HG03159 (cell line): ENCODE measurements around the gene KLHDC10.
A peak's percentile ranks its signal among the peaks of the same experiment; 100 is the strongest.
"Not testable (repeated sequence)": the region's sequence is repeated elsewhere in the genome, so short reads cannot be mapped to it uniquely, and the experiment has no call there.

Experiments
- ATAC-seq: cut with Tn5 transposase; IDR thresholded peaks from one replicate; pipeline ENCODE4 v1.9.1; 2021; ENCODE audit warnings: mild to moderate bottlenecking, moderate library complexity; ENCODE audit not compliant: unreplicated experiment

The KLHDC10 gene

GRCh38 chr7:130140551-130141160, 70.3 kb downstream of the KLHDC10 start:
- ATAC-seq = no peak

GRCh38 chr7:130141161-130141883, 71.0 kb downstream of the KLHDC10 start:
- peak; percentile 65 for ATAC-seq

DNA sequence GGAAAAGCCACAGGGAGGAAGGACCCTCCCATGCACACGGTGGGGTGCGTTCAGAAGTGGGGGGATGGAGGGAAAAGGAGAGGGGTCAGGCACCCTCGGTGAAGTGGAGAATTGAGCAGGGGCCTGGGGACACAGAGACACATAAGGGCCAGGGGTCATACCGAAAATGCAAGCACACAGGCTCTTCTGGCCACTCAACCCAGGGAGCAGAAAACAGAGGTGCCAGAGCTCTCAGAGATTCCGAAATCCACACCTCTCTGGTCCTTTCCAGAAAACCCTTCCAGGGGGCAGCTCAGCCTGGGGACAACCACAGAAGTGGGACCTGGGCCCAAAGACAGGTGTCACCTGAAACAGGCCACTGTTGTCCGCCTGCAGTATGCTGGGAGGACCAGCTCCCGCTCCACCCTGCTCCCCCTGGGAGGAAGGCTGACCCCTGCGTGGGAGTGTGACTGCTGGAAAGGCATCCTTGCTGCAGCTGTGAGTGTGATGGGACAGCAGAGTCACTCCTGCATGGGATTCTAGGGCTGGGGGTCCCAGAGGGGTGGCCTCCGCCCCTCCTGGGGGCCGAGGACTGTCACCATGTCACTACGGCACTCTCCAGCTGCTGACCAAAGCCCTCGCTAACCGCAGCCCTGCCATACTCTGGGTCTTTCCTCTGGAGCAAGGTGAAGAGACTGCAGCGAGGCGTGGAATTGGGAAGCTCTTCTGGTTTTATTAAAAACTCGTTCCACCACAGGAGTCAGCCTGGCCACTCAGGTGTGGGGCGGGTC, 71.7 kb downstream of the KLHDC10 start:
- ATAC-seq = no peak

DNA sequence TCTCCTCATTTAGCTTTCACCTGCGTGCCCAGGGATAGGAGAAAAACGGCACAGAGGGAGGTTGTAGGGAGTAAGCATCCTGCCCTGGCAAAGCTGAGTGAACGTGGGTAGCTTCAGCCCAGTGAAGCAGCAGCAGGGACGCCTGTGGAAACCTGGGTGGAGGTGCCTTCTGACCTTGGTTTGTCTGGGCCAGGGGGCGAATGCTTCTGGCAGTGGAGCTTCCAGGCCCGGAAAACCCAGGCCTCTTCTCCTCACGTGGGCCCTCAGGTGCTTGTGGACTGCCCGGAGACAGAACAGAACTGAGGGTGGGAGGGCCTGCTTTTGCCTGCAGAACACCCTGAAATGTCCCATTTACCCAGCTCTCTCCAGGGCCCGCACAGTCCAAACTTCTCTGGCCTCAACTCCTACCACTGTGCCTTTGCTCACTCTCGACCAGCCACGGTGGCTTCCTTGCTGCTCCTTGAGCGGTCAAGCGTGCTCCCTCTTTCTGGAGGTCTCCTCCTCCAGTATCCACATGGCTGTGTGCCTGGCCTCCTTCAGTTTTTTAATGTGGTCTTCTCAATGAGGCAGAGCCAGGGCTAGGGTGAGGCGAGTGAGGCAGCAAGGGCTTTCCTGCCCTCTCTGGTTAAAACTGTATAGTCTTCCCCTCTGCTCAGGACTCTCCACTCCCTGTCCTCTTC, 72.5 kb downstream of the KLHDC10 start:
- ATAC-seq = no peak

DNA sequence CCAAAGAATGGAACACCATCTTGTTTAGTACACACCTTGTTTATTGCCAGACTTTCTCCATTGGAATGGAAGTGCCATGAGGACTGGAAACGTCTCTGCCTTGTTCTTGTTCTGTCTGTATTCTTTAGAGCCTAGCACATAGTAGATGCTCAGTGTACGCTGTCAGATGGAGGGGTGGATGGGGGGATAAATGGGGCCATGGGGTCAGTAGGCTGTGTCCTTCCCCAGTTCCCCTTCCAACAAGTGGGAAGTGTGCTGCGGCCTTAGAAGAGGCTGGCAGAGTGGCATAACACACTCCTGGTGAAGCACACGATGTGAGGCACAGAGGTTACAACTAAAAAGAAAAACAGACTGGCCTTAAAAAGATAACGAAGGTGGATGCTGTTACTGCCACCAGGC, 73.0 kb downstream of the KLHDC10 start:
- ATAC-seq = no peak

- no peak for ATAC-seq
Observed at GRCh38 chr7:130143986-130144311, 73.6 kb downstream of the KLHDC10 start.

DNA sequence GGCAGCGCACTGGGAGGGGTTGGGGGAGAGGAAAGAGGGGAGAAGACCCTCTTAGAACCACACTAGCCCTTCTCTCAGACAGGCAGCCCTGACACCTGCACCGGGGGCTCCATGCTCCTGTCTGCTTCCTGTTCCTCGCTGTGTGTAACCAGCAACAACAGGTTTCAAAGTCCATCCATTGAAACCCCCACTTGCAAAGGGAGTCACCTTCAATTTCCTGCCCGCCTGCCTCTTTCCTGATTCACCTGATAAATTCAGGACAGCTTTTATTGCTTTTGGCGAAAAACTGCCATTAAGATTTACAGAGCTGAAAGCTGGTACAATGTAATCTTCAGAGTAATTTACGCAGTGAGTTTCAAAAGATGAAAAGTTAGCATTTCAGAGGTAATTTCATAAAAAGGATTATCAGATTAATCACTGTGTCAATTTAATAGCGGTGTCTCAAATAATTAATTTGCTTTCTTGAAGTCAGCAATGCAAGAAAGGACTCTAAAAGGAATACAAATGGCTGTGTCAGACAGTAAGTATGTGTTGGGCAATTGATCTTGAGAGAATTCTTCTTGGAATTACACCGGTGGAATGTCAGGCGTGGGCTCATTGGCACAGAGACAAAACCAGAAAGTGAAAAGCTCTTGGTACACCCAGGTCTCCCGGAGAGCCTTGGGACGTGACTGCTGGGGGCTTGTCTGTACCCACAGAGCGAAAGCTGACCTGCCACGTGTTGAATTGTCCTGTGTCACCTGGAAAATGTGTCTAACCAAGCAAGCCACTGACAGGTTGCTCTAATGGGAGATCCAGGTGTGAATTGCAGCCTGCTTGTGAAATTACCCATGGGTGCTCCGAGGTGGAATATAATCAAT, 74.2 kb downstream of the KLHDC10 start:
- no peak for ATAC-seq

- ATAC-seq = no peak
Observed at GRCh38 chr7:130145424-130146100, 75.2 kb downstream of the KLHDC10 start.

DNA sequence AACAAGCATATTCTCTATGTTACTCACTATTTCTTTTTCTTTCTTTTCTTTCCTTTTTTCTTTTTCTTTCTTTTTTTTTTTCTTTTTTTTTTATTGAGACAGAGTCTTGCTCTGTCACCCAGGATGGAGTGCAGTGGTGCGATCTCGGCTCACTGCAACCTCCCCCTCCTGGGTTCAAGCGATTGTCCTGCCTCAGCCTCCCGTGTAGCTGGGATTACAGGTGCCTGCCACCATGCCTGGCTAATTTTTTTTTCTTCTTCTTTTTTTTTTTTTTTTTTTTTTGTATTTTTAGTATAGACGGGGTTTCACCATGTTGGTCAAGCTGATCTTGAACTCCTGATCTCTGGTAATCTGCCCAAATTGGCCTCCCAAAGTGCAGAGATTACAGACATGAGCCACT, 75.8 kb downstream of the KLHDC10 start:
- ATAC-seq = not testable (repeated sequence)

DNA sequence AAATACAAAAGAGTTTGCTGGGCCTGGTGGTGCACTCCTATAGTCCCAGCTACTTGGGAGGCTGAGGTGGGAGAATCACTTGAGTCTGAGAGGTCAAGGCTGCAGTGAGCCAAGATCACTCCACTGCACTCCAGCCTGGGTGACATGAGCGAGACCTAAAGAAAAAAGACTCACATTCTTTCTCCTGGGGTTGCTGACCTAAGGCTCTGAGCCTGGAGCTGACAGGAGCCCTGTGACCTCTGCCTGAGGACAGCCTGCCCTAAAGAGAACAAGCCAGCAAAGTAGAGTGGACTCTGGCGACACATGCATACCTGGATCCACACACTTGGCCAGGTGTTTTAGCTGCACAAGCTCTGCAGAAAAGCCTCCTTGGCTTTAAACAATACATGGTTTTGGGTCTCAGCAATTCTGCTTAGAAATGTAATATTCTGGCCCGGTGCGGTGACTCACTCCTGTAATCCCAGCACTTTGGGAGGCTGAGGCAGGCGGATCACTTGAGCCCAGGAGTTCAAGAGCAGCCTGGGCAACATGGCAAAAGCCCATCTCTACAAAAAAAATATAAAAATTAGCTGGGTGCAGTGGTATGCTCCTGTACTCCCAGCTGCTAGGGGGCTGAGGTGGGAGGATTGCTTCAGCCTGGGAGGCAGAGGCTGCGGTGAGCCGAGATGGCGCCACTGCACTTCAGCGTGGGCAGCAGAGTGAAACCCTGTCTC, 76.5 kb downstream of the KLHDC10 start:
- ATAC-seq = no peak

DNA sequence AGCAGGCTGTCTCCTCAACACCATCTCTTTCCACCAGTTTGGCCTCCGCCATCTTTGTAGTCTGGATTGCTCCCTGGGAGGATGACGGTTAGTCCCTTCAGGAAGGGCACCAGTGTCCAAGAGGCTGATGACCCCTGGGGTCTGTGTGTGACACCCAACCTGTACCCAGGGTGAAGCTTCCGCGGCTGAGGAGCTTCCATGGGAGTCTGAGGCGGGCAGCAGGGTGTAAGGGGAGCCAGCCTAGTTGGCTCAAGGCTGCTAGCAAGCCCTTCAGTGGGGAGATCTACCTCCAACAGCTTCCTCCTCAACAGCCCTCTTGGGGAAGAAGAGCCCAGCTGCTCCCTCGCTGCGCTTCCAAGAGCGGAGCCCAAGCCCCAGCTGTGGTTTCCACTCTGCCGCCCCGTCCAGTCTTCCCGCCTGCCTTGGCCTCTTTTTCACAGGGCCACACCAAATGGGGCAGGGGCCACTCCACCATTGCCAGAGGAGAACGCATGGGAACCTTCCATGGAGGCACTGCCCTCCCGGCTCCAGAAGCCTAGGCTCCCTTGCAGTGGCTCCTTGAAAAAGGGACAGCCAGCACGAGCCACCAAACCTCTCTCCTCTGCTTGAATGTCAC, 77.5 kb downstream of the KLHDC10 start:
- no peak for ATAC-seq

DNA sequence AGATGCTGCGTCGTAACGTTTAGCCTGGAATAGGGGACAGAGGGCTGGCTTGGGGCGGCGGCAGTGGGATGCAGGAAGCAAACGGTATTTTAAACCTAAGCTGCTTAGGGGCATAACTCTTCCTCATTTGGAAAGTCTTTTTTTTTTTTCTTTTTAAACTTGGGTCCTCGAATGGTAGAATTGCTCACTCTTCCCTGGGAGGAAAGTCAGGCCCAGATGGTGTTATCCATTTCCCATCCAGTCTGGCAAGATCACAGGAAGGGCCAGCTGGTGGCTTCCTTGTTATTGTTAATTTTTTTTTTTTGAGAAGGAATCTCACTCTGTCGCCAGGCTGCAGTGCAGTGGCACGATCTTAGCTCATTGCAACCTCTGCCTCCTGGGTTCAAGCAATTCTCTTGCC, 78.2 kb downstream of the KLHDC10 start:
- no peak for ATAC-seq

DNA sequence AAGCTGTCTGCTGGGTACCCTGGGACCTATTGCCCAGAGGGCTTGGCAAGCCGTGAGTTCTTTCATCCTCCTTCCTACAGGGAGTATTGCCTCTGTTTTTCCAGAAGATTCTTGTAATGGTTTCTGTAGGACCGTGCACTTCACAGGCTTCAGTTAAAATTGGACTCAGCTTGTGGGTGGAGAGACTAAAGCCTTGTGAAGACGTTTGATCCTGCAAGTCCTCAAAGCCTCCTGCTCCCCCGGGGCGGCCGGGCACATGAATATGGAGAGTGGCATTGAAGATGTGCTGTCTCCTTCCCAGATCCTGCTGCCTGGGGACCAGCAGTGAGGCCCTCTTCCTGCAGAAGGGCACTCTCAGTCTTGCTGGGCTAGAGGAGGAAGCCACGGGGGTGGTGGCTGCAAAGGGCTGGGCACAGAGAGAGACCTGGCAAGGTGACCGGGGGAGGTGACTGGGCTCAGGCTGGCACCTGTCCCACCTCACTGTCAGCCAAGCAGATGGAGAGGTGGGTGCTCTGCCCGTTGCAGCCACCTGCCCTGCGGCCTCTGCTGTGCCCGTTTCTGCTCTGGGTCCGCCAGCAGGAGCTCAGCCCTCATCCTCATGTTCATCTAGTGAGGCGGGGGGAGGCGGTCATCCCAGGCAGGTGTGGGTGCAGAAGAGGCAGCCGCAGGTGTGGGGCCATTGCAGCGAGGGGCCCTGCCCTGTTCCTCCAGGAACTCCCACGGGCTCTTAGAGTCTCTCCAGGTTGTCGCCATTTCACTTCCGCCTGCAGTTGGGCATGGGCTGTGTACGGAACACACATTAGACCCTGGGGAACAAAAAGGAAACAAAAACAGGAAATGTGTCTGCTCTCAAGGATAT, 79.2 kb downstream of the KLHDC10 start:
- ATAC-seq = no peak

DNA sequence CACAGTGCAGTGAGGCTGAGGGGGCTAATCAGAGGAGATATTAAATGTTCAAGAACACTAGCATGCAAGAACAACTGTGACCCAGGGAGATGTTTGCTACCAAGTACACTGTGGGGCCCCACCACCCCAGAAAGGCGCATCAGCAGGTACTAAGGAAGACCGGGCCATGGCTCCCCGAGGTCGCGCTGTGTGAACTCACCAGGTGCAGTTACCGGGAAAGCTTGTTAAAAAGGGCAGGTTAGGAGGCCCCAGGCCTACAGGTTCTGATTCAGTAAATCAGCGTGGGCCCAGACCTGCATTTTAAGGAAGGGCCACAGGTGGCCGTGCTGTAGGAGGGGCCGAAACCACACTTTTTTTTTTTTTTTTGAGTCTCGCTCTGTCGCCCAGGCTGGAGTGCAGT, 80.3 kb downstream of the KLHDC10 start:
- ATAC-seq = no peak

DNA sequence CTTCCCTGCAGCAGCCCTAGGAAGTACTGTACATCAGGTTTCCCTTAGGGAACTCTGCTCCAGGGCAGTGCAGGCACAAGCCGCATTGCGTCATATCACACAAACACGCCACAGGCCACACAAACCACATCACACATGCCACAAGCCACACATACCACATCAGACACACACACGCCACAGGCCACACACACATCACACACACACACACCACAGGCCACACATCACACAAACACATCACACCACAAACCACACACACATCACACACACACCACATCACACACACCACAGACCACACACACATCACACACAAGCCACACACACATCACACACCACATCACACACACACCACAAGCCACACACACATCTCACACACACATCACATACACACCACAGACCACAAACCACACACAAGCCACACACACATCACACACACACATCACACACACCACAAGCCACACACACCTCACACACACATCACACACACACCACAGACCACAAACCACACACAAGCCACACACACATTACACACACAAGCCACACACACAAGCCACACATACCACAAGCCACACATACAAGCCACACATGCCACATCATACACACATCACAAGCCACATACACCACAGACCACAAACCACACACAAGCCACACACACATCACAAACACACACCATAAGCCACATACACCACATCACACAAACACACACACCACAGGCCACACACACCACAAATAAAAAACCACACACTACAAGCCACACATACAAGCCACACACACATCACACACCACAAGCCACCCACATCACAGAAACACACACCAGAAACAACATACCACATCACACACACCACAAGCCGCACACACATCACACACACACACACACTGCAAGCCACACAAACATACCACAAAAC, 81.5 kb downstream of the KLHDC10 start:
- ATAC-seq = no peak

DNA sequence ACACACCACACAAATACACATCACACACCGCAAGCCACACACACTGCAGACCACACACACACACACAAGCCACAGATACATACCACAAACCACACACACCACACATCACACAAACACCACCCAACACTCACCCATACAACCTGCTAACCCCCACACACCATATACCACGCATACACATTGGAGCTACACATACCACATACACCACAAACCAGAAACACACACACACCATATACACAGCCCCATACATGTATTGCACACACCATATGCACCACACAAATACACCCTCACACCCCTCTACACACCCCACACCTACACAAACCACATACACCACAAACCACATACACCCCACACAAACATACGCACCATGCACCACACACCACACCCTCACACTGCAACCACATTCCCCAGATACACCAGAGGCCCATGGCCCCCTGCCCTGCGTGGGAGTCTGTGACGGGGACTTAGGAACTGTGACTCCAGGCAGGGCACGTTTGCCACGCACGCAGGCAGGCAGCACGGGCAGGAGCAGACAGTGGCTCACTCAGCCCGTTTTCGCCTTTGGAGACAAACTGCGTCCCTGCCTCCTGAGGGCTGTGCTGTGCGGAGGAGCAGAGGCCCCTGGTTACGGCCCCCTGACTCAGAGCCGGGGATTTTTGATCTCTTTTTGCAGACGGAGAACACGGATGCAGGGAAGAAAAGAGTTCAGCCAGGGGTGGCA, 82.3 kb downstream of the KLHDC10 start:
- ATAC-seq = no peak
